Measurements from ENCODE around the gene MAT2A.

Gene MAT2A

DNA sequence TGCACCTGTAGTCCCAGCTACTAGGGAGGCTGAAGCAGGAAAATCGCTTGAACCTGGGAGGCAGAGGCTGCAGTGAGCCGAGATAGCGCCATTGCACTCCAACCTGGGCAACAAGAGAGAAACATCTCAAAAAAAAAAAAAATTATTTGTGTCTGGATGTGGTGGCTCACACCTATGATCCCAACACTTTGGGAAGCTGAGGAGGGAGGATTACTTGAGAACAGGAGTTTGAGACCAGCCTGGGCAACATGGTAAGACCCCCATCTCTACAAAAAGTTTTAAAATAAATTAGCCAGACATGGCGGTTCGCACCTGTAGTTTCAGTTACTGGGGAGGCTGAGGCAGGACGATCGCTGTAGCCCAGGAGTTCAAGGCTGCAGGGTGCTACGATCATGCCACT is 36.8 kb downstream of the MAT2A start:
- Histone ChIP-seq H3F3A (ENCODE audit: control insufficient read depth, insufficient read depth) (no peaks in the 10 kb centered on the region), H3K9me2 (replicated peaks; ENCODE audit: control insufficient read depth, low read length) (no peaks in the 10 kb centered on the region), H3K27me3 (ENCODE audit: control insufficient read depth, low read length) (peaks cover 13% of the 10 kb centered on the region), H3K9me3 (ENCODE audit: control insufficient read depth, insufficient read depth, low read length) (no peaks in the 10 kb centered on the region), H3K4me3 (ENCODE audit: low read length) (no peak overlapping the region), H3K27ac (ENCODE audit: low read depth, low read length) (no peak overlapping the region), H3K79me2 (ENCODE audit: control insufficient read depth, low read length) (peaks cover 31% of the 10 kb centered on the region), H3K36me3 (ENCODE audit: control insufficient read depth, low read length) (peaks cover 21% of the 10 kb centered on the region), H3K4me1 (ENCODE audit: control insufficient read depth, low read length) (peaks cover 28% of the 10 kb centered on the region), H3K4me2 (ENCODE audit: low read length) (no peak overlapping the region), H4K20me1 (ENCODE audit: control insufficient read depth, insufficient read depth, low read depth, low read length) (no peaks in the 10 kb centered on the region)
- TF ChIP-seq, protein P1, sequence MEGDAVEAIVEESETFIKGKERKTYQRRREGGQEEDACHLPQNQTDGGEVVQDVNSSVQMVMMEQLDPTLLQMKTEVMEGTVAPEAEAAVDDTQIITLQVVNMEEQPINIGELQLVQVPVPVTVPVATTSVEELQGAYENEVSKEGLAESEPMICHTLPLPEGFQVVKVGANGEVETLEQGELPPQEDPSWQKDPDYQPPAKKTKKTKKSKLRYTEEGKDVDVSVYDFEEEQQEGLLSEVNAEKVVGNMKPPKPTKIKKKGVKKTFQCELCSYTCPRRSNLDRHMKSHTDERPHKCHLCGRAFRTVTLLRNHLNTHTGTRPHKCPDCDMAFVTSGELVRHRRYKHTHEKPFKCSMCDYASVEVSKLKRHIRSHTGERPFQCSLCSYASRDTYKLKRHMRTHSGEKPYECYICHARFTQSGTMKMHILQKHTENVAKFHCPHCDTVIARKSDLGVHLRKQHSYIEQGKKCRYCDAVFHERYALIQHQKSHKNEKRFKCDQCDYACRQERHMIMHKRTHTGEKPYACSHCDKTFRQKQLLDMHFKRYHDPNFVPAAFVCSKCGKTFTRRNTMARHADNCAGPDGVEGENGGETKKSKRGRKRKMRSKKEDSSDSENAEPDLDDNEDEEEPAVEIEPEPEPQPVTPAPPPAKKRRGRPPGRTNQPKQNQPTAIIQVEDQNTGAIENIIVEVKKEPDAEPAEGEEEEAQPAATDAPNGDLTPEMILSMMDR (IDR thresholded peaks at IDR 0.05; ENCODE audit: low read depth, low read length, poor library complexity, severe bottlenecking) = no peak
- TF ChIP-seq EZH2phosphoT487 (IDR thresholded peaks at IDR 0.05; ENCODE audit: borderline replicate concordance, low read length) = no peak

DNA sequence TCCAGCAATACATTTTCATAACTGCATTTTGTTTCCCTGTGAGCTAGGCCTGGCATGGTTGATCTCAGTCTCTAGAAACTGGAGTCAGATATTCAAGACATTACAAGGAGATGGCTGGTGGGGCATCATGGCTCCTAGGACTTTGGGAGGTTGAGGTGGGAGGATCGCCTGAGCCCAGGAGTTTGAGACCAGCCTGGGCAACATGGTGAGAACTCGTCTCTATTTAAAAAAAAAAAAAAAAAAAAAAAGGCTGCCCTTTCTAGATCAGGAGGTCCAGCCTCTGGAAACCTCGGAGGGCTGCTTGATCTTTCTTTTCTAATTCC is 38.1 kb downstream of the MAT2A start:
- Histone ChIP-seq H3K4me1 (ENCODE audit: control insufficient read depth, low read length) (peaks cover 28% of the 10 kb centered on the region), H3K9me3 (ENCODE audit: control insufficient read depth, insufficient read depth, low read length) (no peaks in the 10 kb centered on the region), H4K20me1 (ENCODE audit: control insufficient read depth, insufficient read depth, low read depth, low read length) (no peaks in the 10 kb centered on the region), H3K27ac (ENCODE audit: low read depth, low read length) (no peak overlapping the region), H3K4me2 (ENCODE audit: low read length) (peak overlapping the region; percentile 99), H3K4me3 (ENCODE audit: low read length) (peak overlapping the region; percentile 99), H3K9me2 (replicated peaks; ENCODE audit: control insufficient read depth, low read length) (no peaks in the 10 kb centered on the region), H3K36me3 (ENCODE audit: control insufficient read depth, low read length) (peaks cover 34% of the 10 kb centered on the region), H3K79me2 (ENCODE audit: control insufficient read depth, low read length) (peaks cover 31% of the 10 kb centered on the region), H3K27me3 (ENCODE audit: control insufficient read depth, low read length) (peaks cover 5% of the 10 kb centered on the region; the same call in 1 of the 2 replicates), H3F3A (ENCODE audit: control insufficient read depth, insufficient read depth) (no peaks in the 10 kb centered on the region)
- TF ChIP-seq, protein P1 (IDR thresholded peaks at IDR 0.05; ENCODE audit: low read depth, low read length, poor library complexity, severe bottlenecking) = no peak
- TF ChIP-seq EZH2phosphoT487 (IDR thresholded peaks at IDR 0.05; ENCODE audit: borderline replicate concordance, low read length) = no peak

DNA sequence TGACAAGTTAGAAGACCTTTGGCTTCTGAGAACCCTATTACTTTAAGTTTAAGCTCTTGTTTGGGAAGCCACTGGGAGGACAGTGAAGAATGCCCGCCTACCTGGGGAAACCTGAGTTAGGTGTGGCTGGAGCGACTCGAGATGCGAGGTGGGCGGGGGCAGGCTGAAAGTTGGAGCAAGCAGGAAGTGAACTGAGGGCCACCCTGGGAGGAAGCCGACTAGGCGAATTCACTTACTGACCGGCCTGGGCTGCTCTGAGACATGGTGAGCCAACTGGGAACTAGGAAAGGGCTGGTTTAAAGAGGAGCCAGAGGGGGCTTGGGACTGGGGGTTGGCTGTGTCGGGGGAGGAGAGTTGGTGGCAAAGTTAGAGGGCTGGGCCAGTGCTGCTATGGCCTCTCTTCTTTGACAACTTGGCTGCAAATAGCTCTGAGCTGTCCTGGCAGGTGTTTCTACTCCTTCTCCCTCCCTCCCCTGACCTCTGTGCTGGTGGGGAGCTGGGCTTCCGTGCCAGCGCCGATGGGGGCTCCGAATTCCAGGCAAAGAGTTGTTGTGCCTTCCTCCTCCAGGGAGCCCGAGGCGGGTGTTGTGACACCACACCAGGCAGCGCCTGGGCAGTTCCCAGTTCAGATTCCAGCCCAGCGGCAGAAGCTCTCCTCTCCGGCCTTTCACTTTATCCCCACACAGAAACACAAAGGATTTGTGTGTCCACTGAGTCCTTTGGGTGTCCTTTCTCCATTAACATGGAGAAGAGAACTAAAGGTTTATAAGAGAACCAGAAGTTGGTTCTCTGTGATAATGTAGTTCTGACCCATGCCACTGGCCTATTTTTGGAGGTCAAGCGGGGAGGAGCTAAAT is 38.6 kb downstream of the MAT2A start, which contains the start of gene VAMP8:
VAMP8 (plus strand) TSS at position 201 of the 857 bp plus-strand sequence; CDS start at position 262, 61 bp downstream.
- no peaks in the 10 kb centered on the region for H4K20me1 ChIP-seq (ENCODE audit: control insufficient read depth, insufficient read depth, low read depth, low read length)
- H3K27ac ChIP-seq (ENCODE audit: low read depth, low read length) = peak within 1 kb of the TSS; percentile 62
- H3K9me2 ChIP-seq (replicated peaks; ENCODE audit: control insufficient read depth, low read length) = no peaks in the 10 kb centered on the region
- H3K4me1 ChIP-seq (ENCODE audit: control insufficient read depth, low read length) = peaks cover 28% of the 10 kb centered on the region
- no peaks in the 10 kb centered on the region for H3K9me3 ChIP-seq (ENCODE audit: control insufficient read depth, insufficient read depth, low read length)
- peaks cover 40% of the 10 kb centered on the region for H3K36me3 ChIP-seq (ENCODE audit: control insufficient read depth, low read length)
- H3F3A ChIP-seq (ENCODE audit: control insufficient read depth, insufficient read depth) = no peaks in the 10 kb centered on the region
- TF ChIP-seq, protein P1 (IDR thresholded peaks at IDR 0.05; ENCODE audit: low read depth, low read length, poor library complexity, severe bottlenecking) = no peak
- TF ChIP-seq EZH2phosphoT487 (IDR thresholded peaks at IDR 0.05; ENCODE audit: borderline replicate concordance, low read length) = no peak
- peaks cover 1% of the 10 kb centered on the region; the same call in 1 of the 2 replicates for H3K27me3 ChIP-seq (ENCODE audit: control insufficient read depth, low read length)
- peak within 1 kb of the TSS; percentile 99 for H3K4me3 ChIP-seq (ENCODE audit: low read length)
- H3K4me2 ChIP-seq (ENCODE audit: low read length) = peak within 1 kb of the TSS; percentile 99
- H3K79me2 ChIP-seq (ENCODE audit: control insufficient read depth, low read length) = peaks cover 31% of the 10 kb centered on the region
